ENCODE measurements around the gene COQ10A.

The COQ10A gene

DNA sequence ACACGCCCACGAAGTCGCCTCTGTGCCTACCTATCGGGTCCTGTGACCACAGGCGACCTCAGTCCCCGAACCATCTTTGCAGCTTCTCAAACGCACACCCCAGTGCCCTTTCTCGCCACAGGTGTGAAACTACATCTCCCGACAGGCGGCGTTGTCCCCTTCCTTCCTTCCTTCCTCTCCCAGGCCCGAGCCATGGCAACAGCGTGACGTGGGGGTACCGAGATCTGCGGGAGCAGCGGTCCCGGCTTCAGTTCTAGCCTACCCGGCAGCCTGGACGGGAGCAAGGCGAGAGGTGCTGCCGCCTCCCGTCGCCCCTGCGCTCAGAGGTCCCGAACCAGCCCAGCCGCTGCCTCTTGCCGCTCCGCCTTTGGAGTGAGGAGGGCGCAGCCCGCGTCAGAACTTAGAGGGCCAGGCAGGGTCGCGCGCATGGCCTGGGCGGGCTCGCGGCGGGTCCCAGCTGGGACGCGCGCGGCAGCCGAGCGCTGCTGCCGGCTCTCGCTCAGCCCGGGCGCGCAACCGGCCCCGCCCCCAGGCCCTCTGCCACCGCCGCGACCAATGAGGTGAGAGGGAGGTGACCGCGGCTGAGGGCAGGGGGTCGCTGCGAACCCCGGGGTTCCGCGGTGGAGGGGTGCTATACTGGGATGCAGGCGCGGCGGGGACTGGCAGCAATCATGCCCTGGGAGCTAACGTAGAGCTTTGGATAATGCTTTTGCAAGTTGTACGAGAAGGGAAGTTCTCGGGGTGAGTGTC, at the start of gene COQ10A:
Gene COQ10A (plus strand): TSS at position 250 of the 750 bp plus-strand sequence. CDS start 177 bp downstream, at position 427.
- no peak for FAIRE-seq

GRCh38 chr12:56219840-56220239, 46.9 kb upstream of the COQ10A start:
- no peak for FAIRE-seq

GRCh38 chr12:56220611-56221231, 46.0 kb upstream of the COQ10A start:
- FAIRE-seq, result no peak

- FAIRE-seq, result no peak
Measured at GRCh38 chr12:56221232-56221756, 45.4 kb upstream of the COQ10A start.

- FAIRE-seq, result peak; percentile 88
Measured at GRCh38 chr12:56221757-56222530, 44.8 kb upstream of the COQ10A start, which contains the start of gene RNF41. RNF41 (minus strand) TSS chr12:56221922; CDS start chr12:56214047, 7,875 bp downstream.

- FAIRE-seq, result no peak
Measured at GRCh38 chr12:56222531-56222895, 44.2 kb upstream of the COQ10A start.

DNA sequence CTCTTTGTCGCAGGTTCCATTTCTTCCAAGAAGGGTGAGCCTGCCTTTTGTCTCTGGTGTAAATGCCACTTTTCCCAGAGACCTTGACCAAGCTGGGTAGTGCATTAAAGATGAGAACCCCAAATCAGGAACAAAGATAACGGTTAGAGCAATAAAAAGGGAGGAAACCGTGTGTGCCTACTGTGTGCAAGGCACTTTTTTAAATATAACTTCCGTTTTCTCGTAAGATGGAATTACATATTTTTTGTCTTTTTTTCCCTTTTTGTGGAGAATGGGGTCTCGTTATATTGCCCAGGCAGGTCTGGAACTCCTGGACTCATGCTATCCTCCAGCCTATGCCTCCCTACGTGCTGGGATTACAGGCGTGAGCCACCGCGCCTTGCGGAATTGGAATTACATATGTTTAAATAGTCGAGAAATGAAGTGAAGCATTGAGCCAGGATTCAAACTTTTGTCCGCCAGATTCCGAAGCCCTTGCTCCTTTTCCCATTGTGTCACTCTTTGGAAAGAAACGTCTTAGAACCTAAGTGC, 43.1 kb upstream of the COQ10A start:
- FAIRE-seq, result no peak

DNA sequence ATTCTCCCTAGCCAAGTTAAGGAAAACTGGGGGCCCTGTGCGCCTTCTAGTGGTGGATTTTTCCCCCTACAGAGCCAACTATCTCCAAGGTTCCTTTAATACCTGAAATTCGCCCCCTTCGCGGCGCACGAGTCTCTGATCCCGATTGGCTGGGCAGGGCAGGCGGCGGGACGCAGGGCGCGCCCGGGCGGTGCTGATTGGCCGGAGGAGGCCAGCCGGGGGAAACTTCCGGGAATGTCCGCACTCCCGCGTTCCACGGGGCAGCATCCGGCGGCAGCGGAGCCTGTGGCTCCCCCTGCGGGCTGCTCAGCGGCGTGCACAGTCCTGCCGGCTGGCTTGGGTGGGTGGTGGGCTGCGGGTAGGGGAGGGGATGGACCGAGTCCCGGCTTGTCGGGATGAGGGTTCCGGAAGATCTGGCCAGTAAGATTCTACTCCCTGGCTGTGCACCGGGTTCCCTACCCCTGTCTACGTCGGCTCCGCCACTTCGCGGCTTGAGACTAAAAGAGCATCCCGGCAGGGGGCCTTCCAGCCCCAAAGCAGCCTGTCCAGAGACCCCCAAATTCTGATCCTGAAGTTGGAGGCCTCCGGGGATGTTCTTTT, 42.5 kb upstream of the COQ10A start, which contains the start of gene NABP2:
Gene NABP2 (plus strand): TSS at position 241 of the 600 bp plus-strand sequence. CDS start 515 bp downstream, outside the sequence.
- FAIRE-seq, result peak; percentile 94

- FAIRE-seq, result no peak
Measured at GRCh38 chr12:56224954-56225353, 41.8 kb upstream of the COQ10A start.

DNA sequence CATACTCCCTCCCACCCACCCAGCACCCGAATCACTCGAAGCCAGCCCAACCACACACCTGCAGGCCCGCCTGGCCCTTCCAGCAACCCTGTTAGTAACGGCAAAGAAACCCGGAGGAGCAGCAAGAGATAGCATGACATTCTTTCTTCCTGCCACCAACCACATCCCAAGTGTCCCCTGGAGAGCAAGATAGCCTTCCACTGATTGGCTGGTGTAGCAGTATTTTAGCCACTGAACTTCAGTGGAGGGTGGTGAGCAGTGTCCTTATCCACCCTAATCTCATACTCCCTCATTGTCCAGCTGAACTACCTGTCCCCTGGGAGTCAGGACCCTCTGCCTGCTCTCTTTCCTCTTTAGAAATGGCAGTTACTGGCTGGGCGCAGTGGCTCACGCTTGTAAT, 37.7 kb upstream of the COQ10A start:
- FAIRE-seq, result no peak

GRCh38 chr12:56229916-56230431, 36.8 kb upstream of the COQ10A start, which contains the start of gene SLC39A5:
SLC39A5 (plus strand) TSS chr12:56230051; CDS start chr12:56231275, 1,224 bp downstream.
- FAIRE-seq, result no peak

DNA sequence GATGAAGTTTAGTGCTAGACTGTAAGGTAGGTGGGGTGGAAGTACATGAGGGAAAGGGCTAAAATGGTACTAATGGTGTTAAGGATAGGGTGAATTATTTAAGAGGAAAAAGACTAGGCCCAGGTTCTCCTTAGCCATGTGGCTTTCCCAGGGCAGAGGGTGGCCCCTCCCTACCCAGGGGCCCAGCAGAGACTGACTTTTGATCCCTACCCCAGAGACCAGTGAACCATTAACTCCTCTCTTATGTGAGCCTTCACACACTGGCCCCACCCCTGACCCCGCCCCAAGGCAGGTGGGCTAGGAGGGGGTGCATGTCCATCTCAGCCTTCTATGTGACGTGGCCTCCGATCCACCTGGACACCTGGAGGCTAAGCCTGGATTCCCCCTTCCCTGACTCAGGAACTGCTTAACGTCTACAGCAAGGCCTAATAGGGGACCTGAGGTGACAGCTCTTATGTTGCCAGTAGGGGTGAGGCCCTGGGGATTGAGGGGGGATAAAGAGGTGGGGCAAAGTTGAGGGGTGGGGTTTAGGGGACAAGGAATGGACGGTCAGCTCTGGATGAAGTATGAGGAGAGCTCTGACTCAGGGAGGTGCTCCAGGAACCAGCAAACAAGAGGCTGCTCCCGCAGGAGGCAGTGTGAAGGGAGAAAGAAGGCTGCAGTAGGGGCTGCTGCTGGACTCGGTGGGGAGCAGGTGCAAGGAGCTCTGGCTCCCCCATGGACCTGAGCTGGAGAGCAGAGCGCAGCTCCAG, 36.1 kb upstream of the COQ10A start:
- no peak for FAIRE-seq

GRCh38 chr12:56231184-56231582, 35.6 kb upstream of the COQ10A start:
- FAIRE-seq, result no peak

DNA sequence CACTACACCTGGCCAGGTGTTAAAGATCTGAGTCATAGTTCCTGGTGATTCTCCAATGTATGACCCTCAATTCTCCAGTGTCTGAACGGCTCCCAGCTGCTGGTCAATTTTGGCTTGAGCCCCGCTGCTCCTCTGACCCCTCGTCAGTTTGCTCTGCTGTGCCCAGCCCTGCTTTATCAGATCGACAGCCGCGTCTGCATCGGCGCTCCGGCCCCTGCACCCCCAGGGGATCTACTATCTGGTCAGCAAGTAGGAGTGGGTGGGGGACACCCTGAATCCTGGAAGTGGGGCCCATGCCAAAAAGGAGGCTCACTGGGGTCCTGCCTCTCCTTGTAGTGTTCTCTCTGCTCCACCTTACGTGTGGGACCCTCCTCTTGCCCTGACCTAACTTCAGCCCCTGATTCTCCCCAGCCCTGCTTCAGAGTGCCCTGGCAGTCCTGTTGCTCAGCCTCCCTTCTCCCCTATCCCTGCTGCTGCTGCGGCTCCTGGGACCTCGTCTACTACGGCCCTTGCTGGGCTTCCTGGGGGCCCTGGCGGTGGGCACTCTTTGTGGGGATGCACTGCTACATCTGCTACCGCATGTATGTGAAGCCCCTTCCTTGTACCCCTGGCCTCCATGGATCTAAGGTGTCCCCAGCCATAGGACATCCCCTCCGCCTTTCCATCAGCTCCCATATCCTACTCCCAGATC, 31.9 kb upstream of the COQ10A start:
- FAIRE-seq, result no peak

DNA sequence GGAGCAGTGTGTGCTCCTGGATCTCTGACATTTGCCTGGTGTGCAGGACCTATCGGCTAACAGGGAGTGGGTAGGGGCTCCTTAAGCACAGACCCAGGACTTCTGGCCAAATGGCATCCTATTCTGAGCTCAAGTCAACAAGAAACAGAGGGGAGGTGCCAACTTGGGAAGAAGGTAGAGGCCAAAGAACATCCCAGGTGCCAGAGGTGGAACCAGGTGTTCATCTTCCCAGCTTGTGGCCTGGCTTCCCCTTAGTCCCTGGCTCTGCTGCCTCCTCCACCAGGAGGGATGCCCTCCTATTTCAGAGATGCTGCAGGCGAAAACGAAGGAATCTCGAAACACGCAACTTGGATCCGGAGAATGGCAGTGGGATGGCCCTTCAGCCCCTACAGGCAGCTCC, 30.7 kb upstream of the COQ10A start:
- no peak for FAIRE-seq

- no peak for FAIRE-seq
Measured at GRCh38 chr12:56236985-56237384, 29.8 kb upstream of the COQ10A start.

- FAIRE-seq, result no peak
Measured at GRCh38 chr12:56237552-56237951, 29.2 kb upstream of the COQ10A start.

GRCh38 chr12:56241424-56242303, 25.1 kb upstream of the COQ10A start:
- FAIRE-seq, result no peak

DNA sequence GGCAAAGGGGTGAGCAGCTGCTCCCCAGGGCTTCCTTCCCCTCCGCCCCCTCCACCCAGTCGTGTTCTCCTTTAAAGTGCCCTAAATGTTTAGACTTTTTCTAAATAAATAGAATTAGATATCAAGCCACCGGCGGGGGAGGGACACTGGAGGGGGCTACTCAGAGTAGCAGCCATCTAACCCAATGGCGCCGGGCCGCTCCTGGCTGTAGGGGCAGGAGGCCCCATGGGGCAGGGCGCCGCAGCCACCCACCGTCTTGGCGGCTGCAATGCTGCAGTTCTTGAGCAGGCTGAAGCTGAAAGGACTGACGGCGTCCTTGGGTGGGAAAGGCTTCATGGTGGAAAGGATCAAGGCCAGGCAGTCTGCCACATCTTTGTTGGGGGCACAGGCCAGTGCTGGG, 23.8 kb upstream of the COQ10A start:
- FAIRE-seq, result no peak

DNA sequence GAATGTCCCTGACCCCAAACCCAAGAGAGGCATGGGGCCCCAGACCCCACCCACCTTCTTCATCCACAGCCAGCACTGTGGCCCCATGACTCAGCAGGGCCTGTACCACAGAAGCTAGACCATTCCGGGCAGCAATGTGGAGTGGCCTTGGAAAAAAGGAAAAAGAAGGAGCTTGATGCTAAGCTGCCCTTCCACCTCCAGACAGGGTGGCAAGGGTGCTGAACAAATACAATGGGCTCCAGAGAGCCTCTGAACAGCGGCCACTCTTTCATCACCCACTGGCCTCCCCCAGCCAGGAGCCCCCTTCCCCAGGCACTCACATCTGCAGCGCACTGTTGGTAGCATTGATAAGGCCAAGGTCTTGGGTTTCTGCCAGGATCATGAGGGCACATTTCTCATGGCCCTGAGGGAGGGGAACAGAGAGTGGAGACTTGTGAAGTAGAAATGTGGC, 23.0 kb upstream of the COQ10A start:
- FAIRE-seq, result no peak
